Transverse colon (tissue), 4 donors: Measurements from ENCODE around the gene CCRL2. TPM values are rescaled to one million over a fixed set of nuclear protein-coding genes. Genes with fewer than 3 reads are reported as not detected.
"Not testable (repeated sequence)": the region's sequence is repeated elsewhere in the genome, so short reads cannot be mapped to it uniquely, and the experiment has no call there.

Experiments used
- DNase-seq: peaks from one replicate; pipeline ENCODE4 v3.0.0-alpha.2; 2019
- H3K27ac ChIP-seq, 4 donors: fragments of 200-600 bp; sonication (generic); 2 replicates each; pipeline ENCODE4 v1.5.1; 2016 to 2018; ENCODE audit warnings: inconsistent platforms in 4 of 4
- H3K27me3 ChIP-seq: fragments of 200-600 bp; sonication (generic); 2 replicates; pipeline ENCODE4 v1.5.1; 2017; ENCODE audit warnings: inconsistent platforms
- H3K36me3 ChIP-seq, 4 donors: fragments of 200-600 bp; sonication (generic); 2 replicates each; pipeline ENCODE4 v1.5.1; 2017 to 2019; ENCODE audit warnings: inconsistent platforms in 4 of 4
- H3K4me1 ChIP-seq, 4 donors: fragments of 200-600 bp; sonication (generic); 2 replicates each; pipeline ENCODE4 v1.5.1; 2017 to 2020; ENCODE audit warnings: inconsistent platforms in 4 of 4
- H3K4me3 ChIP-seq, 4 donors: fragments of 200-600 bp; sonication (generic); 1 replicate in 1 of 4; 2 replicates in 3 of 4; pipeline versions ENCODE4 v1.5.1 to v1.6.1; 2017 to 2019; ENCODE audit warnings: inconsistent platforms in 4 of 4
- H3K9me3 ChIP-seq, 2 donors: fragments of 200-600 bp; sonication (generic); 2 replicates each; pipeline ENCODE4 v1.5.1; 2017 to 2019; ENCODE audit warnings: inconsistent platforms in 2 of 2
- EP300 ChIP-seq: sonication (generic); formaldehyde crosslinking; IDR thresholded peaks from one replicate; pipeline ENCODE4 v1.6.1; 2017; ENCODE audit warnings: antibody characterized with exemption, low read depth
- POLR2A ChIP-seq: fragments of 450-650 bp; IDR thresholded peaks from one replicate; pipeline ENCODE4 v1.6.1; 2016; ENCODE audit warnings: antibody characterized with exemption, mild to moderate bottlenecking, moderate library complexity
- POLR2AphosphoS5 ChIP-seq, 3 donors: sonication (generic); formaldehyde crosslinking; IDR thresholded peaks; one replicate each; pipeline ENCODE4 v1.6.1; 2016; ENCODE audit warnings: antibody characterized with exemption in 3 of 3
- WGBS, 2 donors: methylation state at CpG; one replicate each; pipeline ENCODE4 v1.1.5; 2018; ENCODE audit warnings: low coverage in 1 of 2; 5-methylcytosine and 5-hydroxymethylcytosine counted together
- in situ Hi-C, 4 donors: fragments of 200-750 bp; cut with MboI; loops; one replicate each; pipeline versions ENCODE4 v1.15.0 to v1.15.1; 2017; ENCODE audit warnings: low sequenced_read_pairs in 3 of 4, low pct_ligation_motif_present in 1 of 4, low pct_unique_long_range_greater_than_20kb in 1 of 4
- intact Hi-C: fragments of 100-400 bp; cut with DNase I; formaldehyde crosslinking; loops from one replicate; pipeline ENCODE4 v1.15.1; 2023; ENCODE audit warnings: low total_unique reads
- total RNA-seq, 4 donors: library from RNA; depleted of rRNA; stranded (reverse); fragments of >200 nt; gene quantifications; one replicate each; pipeline ENCODE4 v1.1.0, GENCODE V29; 2016
- TF ChIP-seq, protein P1 (sequence below), 5 experiments: fragments of 200-600 bp in 3 of 5; fragments of 450-650 bp in 2 of 5; sonication (generic) in 3 of 5; IDR thresholded peaks; 1 replicate in 2 of 5; 2 replicates in 3 of 5; pipeline ENCODE4 v1.5.1; 2016 to 2017; ENCODE audit warnings: antibody characterized with exemption in 5 of 5, inconsistent platforms in 3 of 5, mild to moderate bottlenecking in 2 of 5, moderate library complexity in 1 of 5

Gene CCRL2
- total RNA-seq, 4 donors from 2014 or later: 2.6 to 13.9 (median 9.8) TPM

DNA sequence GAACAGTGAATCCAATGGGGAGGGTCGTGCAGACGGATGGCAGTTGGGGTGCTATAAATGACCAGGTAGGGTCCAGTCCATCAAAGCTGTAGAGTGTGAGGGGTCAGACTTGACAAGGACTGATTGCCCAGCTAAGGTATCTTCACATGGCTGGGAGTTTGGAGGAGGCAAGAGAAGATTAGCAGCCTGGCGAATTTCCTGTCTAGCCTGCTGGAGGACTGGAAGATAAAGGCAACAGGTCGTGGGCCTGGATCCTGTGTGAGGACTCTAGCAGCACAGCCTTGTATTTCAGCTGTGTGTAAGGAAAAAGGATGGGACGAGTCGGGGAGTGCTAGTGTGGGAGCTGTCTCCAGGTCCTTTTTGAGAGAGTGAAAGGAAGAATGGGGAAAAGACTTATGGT, 17.8 kb upstream of the CCRL2 start:
- no peaks in the 10 kb centered on the region for H3K9me3 ChIP-seq
- no peak overlapping the region for H3K4me3 ChIP-seq
- no peak for TF ChIP-seq POLR2AphosphoS5 (IDR thresholded peaks at IDR 0.05)
- no peak for TF ChIP-seq EP300
- no peak for TF ChIP-seq POLR2A
- TF ChIP-seq, protein P1, sequence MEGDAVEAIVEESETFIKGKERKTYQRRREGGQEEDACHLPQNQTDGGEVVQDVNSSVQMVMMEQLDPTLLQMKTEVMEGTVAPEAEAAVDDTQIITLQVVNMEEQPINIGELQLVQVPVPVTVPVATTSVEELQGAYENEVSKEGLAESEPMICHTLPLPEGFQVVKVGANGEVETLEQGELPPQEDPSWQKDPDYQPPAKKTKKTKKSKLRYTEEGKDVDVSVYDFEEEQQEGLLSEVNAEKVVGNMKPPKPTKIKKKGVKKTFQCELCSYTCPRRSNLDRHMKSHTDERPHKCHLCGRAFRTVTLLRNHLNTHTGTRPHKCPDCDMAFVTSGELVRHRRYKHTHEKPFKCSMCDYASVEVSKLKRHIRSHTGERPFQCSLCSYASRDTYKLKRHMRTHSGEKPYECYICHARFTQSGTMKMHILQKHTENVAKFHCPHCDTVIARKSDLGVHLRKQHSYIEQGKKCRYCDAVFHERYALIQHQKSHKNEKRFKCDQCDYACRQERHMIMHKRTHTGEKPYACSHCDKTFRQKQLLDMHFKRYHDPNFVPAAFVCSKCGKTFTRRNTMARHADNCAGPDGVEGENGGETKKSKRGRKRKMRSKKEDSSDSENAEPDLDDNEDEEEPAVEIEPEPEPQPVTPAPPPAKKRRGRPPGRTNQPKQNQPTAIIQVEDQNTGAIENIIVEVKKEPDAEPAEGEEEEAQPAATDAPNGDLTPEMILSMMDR (IDR thresholded peaks at IDR 0.05): no peak
- 87% methylated on average over 5 to 6 of the region's 6 CpGs for WGBS, 2 donors
- H3K27me3 ChIP-seq: no peaks in the 10 kb centered on the region
- DNase-seq: no peak
- H3K36me3 ChIP-seq: no peaks in the 10 kb centered on the region
- no peak overlapping the region for H3K27ac ChIP-seq
- in situ Hi-C loops (loop anchor here in 1 of 4 donors (25.0 kb wide), 1 partner anchor 452 kb away; the partner anchor contains the start of gene CXCR6), intact Hi-C loops (no loop called here)
- H3K4me1 ChIP-seq: peaks cover 0 to 10% (median 4%) of the 10 kb centered on the region in 4 donors

DNA sequence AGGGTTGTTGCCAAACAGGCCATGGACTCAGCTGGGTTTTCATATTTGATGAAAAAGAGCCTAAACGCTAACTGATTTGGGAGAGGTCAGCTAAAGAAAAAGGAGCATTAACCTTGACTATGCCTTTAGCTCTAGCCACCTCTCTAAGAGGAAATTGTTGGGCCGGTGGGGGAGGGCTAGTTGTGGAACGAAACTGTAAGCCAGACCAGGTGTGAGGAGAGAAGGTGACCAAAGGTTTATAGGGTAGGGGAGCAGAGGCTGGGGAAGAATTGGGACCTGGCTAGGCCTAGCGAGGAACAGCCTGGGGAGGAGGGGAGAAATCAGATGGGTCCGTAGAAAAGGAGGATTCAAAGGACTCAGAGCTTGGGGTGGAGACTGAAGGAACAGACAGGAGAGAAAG, 15.5 kb upstream of the CCRL2 start:
- H3K4me3 ChIP-seq, H3K27me3 ChIP-seq, DNase-seq, H3K36me3 ChIP-seq, H3K9me3 ChIP-seq, H3K4me1 ChIP-seq, H3K27ac ChIP-seq, intact Hi-C loops: not testable (repeated sequence)
- 86 to 100% methylated on average over 3 to 5 of the region's 5 CpGs for WGBS, 2 donors
- in situ Hi-C loops: loop anchor here in 1 of 4 donors (25.0 kb wide), 1 partner anchor 454 kb away; the partner anchor contains the start of gene CXCR6

DNA sequence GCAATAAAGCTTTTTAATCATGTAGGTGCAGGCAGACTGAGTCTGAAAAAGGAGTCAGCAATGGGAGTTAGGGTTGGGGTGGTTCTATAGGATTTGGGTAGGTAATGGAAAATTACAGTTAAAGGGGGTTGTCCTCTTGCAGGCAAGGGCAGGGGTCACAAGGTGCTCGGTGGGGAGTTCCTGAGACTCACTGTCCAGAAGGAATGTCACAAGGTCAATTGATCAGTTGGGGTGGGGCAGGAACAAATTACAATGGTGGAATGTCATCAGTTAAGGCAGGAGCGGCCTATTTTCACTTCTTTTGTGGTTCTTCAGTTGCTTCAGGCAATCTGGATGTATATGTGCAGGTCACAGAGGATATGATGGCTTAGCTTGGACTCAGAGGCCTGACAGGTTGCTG, 14.0 kb upstream of the CCRL2 start:
- in situ Hi-C loops (loop anchor here in 1 of 4 donors (25.0 kb wide), 1 partner anchor 456 kb away; the partner anchor contains the start of gene CXCR6), intact Hi-C loops (no loop called here)
- H3K27me3 ChIP-seq: no peaks in the 10 kb centered on the region
- TF ChIP-seq EP300 (no peak), POLR2A (no peak), POLR2AphosphoS5 (IDR thresholded peaks at IDR 0.05) (no peak)
- TF ChIP-seq, protein P1 (IDR thresholded peaks at IDR 0.05): no peak
- H3K4me3 ChIP-seq: no peak overlapping the region
- DNase-seq: no peak
- no peaks in the 10 kb centered on the region for H3K9me3 ChIP-seq
- no peaks in the 10 kb centered on the region for H3K36me3 ChIP-seq
- H3K4me1 ChIP-seq: no peaks in the 10 kb centered on the region
- 70% methylated on average over 2 of the region's 2 CpGs; no CpG with 5 or more reads in 1 of the 2 donors for WGBS, 2 donors
- H3K27ac ChIP-seq: no peak overlapping the region

DNA sequence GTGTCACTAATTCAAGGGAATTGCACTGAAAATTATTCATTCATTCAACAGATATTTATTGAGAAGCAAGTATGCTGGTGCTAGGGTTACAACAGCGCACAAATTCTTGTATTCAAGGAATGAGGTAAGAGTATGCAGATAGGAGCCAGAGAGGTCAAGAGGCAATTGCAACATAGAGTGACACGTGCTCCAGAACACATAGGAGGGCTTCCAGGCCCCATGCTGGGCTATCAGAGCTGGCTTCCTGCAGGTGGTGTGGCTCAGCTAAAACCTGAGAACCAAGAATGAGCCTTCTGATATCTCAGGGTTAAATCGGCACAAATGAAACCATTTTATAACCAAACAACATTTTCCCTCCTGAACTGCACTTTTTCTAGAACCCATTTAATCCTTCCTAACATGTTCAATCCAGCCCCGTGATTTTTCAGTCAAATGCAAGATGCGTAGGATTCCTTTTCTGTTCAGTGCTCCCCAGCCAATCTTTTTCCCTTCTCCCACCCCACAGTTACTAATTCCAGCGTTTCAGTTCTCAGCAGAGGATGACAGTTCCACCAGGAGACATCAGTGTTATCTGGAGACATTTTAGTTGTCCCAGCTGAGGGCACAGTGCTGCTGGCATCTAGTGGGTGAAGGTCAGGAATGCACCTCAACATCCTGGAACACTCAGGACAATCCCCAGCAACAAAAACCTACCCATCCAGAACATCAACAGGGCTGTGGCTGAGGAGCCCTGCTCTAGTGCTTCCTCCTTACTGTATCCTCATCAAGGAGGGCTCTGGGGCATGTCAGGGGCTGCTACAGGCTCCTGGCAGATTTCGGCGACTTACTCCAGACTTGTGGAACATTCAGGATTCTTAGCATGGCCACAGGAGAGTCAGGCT, 13.3 kb upstream of the CCRL2 start:
- H3K36me3 ChIP-seq: no peaks in the 10 kb centered on the region
- intact Hi-C loops (no loop called here), in situ Hi-C loops (loop anchor here in 1 of 4 donors (25.0 kb wide), 1 partner anchor 456 kb away; the partner anchor contains the start of gene CXCR6)
- DNase-seq: no peak
- no peaks in the 10 kb centered on the region for H3K4me1 ChIP-seq
- no peak overlapping the region for H3K27ac ChIP-seq
- WGBS, 2 donors: 78 to 82% methylated on average over 5 to 8 of the region's 8 CpGs
- H3K4me3 ChIP-seq: no peak overlapping the region
- no peaks in the 10 kb centered on the region for H3K27me3 ChIP-seq
- TF ChIP-seq, protein P1 (IDR thresholded peaks at IDR 0.05): no peak
- no peak for TF ChIP-seq POLR2A
- TF ChIP-seq POLR2AphosphoS5 (IDR thresholded peaks at IDR 0.05): no peak
- TF ChIP-seq EP300: no peak
- H3K9me3 ChIP-seq: no peaks in the 10 kb centered on the region
